GDM1 (cell line): ENCODE results near the gene DENND2C.

ENCODE experiments used
- DNase-seq: peaks from one replicate; lab custom pipeline; 2025; lab: John Stamatoyannopoulos, UW

DENND2C gene

DNA sequence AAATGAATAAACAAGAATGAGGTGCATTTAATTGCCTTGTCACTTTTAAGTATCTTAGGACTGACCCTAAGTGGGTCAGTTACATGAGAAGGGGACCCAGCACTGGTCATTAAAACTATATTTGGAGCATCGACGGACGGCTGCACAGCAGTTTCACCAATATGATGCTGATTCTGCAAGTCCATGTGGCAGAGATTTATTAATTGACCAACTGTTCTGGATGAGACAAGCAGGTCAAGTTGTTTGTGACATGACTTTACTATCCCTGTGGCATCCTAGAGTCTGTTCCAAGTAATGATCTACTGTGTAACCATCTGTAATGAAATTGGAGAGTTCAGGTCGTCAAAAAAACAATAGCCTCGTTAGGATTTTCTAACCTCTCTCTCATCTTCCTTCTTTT lies 16.0 kb upstream of the DENND2C start:
- no peak for DNase-seq

- DNase-seq, result no peak
Observed at GRCh38 chr1:114677691-114678090, 7.8 kb upstream of the DENND2C start.

DNA sequence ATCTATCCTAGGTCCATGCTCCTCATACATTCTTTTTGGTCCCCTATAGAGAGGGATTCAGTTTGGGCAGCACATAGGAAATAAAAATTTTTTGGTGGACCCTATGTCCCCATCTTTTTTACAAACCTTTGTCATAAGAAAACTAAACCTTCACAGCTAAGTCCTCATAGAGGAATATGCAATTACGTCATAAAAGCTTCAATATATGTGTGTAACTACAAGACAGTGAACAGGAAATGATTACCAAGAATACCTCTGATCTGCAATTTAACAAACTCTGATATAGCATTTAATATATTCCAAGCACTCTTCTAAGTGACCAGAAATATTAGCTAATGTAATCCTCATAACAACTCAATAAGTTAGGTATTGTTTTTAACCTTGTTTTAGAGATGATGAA lies 6.3 kb upstream of the DENND2C start:
- DNase-seq, result no peak

- no peak for DNase-seq
Observed at GRCh38 chr1:114671939-114672275, 2.1 kb upstream of the DENND2C start.

DNA sequence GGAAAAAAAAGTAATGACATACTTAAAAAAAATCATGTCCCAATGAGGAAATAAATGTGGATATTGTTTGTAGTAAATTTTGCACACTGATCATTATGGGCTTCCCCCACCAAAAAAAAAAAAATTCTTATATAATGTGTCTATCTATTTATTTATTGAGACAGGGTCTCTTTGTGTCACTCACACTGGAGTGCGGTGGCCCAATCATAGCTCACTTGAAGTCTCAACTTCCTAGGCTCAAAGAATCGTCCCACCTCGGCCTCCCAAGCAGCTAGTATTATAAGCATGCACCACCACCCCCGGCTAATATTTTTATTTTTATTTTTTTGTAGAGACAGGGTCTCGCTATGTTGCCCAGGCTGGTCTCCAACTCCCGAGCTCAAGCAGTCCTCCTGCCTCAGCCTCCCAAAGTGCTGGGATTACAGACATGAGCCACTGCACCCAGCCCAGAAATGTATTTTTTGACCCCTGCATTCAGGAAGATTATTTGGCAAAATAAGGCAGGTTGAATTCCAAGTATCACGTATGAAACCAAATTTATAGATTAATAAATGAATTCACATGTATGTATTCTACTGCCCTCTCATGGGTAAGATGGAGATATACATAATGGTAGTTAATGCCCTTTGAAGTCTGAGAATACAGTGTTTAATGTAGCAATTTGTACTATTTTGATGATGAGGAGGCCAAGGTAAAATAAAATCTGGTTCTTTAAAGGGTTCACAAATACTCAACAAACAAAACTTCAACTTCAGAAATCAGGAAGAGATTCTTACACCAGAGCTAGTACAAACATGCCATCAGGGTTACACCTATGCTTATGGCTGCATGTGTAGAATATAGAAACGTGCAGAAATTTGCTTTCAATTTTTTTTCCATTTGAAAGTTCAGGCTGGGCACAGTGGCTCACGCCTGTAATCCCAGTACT lies 1.4 kb upstream of the DENND2C start:
- no peak for DNase-seq

GRCh38 chr1:114670083-114671010 lies 498 bp upstream of the DENND2C start:
- peak; percentile 63 for DNase-seq

- no peak for DNase-seq
Observed at GRCh38 chr1:114668784-114669561, 876 bp downstream of the DENND2C start.

DNA sequence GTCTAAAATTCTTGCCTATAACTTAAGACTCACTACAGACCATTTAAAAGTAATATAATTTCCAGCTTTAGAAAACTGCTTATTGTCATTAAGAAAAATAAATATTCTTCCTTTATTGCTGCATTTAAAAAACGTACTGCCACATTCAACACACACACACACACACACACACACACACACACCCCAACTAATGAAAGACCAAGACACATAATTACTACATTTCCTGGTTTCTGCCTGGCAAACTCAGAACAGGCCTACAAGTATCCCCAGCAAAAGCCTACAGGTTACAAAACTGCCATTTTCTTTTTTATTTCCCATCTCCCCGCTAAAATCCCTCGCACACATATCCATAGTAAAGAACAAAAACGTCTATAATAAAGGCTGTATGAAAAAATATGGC lies 1.5 kb downstream of the DENND2C start:
- DNase-seq, result no peak

GRCh38 chr1:114666954-114667353 lies 2.9 kb downstream of the DENND2C start:
- no peak for DNase-seq

GRCh38 chr1:114660238-114660637 lies 9.6 kb downstream of the DENND2C start:
- DNase-seq, result no peak

DNA sequence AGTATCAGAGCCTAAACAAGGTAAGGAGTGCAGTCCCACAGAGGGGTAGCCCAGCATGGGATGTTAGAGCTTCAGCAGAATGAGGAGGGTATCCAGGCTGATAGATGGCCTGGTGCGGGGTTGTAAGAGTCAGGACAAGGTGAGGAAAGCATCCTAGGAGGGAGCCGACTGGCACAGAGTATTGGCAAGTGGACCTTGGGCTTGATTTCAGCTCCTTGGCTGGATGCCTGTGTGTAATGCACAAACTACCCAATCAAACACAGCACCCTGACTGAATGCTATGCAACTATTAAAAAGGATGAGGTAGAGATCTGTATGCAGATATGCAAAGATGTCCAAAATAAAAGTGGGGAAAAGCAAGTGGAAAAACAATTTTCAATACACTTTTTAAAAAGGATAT lies 18.0 kb downstream of the DENND2C start:
- no peak for DNase-seq

DNA sequence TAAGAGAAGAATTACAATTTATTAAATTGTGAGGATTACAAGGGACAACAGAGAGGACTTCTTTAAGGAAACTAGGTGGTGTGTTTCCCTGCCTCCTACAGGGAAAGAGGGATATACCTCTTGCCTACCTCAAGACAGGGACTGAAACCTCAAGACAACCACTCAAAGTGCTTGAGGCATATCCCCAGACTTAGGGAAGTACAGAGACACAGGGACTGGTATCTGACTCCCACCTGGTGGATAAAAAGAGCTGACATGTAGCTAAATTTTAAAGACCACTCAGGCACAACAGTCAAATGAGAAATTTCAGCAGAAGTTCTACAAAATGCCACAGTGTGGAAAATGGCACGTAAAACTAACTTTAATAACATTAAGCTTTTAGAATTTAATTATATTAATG lies 21.3 kb downstream of the DENND2C start:
- DNase-seq, result no peak

- no peak for DNase-seq
Observed at GRCh38 chr1:114641377-114641776, 28.5 kb downstream of the DENND2C start.

GRCh38 chr1:114638910-114639309 lies 30.9 kb downstream of the DENND2C start:
- DNase-seq, result no peak

DNA sequence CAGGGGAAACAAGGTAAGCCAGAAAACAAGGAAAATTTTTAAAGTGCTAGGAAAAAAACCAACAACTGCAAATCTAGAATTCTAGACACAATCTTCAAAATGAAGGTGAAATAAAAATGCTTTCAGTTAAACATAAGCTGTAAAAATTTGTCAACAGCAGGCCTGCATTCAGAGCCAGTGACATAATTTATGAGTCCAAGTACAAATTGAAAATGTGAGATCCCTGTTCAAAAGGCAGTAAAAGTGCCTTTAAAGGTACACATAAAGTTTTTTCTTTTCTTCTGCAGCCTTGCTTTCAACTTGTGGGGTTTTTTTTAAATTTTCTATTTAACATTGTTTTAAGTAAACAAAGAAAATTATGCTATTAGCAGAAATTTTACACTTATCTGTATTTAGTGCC lies 37.4 kb downstream of the DENND2C start:
- no peak for DNase-seq

- no peak for DNase-seq
Observed at GRCh38 chr1:114627107-114627506, 42.7 kb downstream of the DENND2C start.

DNA sequence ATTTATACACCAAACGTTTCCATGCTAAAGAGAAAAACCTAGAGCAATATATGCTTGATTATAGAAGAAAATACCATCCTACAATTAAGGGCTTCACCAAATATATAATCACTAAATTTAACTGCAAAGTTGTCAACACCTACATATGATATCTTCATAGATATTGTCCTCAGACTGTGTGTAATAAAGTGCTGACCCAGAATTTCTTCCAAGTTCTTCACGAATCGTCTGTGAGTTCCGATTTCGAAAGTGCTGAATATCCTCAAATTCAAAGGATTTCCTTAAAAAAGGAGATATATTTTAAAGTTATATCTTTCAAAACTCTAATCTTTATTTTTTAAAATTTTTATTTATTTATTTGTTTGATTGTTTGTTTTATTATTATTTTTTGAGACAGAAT lies 46.5 kb downstream of the DENND2C start:
- DNase-seq, result no peak

DNA sequence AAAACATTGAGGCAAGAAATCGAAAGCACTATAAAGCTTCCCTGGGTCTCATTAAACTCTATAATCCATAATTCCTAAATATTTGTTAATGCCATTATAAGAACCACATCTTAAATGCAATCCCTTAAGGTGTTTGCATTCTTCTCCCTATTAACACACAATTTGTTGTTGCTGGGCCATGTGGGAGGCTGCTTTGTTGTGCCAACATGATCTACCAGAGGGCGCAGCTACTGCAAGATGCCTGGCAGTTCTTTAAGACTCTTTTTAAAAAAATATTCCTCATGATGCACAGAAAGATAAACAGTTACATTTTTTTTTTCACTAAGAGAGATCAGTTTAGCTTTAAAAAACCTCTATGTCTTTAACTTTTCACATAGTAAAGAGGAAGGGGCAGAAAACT lies 49.4 kb downstream of the DENND2C start:
- no peak for DNase-seq

DNA sequence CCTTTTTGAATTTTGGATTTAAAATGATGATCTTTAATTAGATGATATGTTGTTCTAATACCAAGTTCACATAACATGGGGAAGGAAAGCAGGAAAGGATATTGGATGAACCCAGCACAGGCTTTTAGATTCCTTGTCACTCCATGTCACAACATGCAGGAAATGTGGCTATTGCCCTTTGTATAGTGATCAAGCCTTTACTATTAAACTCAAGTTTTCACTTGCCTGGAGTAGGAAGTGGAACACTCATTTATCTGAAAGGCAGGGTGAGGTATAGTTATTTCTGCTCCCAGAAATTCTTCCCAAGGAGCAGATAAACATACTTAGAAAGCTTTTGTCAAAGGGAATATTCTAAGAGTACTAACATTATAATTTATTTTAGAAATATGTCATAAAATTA lies 51.2 kb downstream of the DENND2C start:
- DNase-seq, result no peak

DNA sequence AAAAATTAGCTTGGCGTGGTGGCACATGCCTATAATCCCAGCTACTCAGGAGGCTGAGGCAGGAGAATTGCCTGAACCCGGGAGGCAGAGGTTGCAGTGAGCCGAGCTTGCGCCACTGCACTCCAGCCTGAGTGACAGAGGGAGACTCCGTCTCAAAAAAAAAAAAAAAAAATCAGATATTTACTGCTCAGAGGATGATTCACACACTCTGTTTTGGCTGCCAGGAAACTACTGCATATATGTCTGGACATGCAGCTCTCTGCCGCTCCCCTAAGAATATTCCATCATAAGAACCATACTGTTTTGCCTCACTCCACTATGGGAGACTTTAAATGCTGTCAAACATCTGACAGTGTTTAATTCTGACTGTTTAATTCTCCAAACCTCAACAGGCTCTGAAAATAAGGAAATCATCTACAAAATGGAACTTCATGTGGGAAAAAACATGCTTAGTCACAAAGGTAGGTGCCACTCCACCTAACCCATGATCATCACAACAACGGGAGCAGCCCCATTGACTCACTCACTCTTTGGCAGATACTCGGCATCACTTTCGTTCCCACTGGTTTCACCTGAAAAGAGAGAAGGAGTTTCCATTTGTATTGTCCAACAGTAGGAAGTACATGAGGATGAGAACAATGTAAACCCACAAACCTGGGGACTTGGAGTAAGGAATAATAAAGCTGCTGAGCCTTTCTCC lies 59.2 kb downstream of the DENND2C start:
- no peak for DNase-seq

GRCh38 chr1:114609826-114610225 lies 60.0 kb downstream of the DENND2C start:
- DNase-seq, result no peak

DNA sequence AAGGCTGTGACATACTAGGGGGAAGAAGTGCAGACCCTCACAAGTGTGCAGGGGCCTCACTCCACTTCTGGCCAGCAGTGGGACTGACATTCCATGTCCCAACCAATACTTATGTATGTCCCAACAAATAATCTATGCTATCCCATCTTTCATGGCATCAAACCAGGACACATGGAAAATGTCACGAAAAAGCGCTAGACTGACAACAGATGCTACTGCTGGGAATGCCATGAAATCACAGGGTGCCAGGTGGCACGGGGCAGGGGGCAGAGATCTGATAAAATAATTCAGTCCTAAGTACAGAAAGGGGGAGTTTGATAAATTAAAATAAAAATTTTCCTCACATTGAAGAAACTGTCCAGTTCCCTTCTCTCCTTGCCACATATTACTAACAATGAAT lies 60.8 kb downstream of the DENND2C start:
- DNase-seq, result no peak
